GM21390 (cell line): ENCODE measurements around the gene OCA2.
"Not testable (repeated sequence)": the region's sequence is repeated elsewhere in the genome, so short reads cannot be mapped to it uniquely, and the experiment has no call there.

Experiments used
- ATAC-seq: cut with Tn5 transposase; IDR thresholded peaks from one replicate; pipeline ENCODE4 v1.9.1; 2021; ENCODE audit not compliant: unreplicated experiment

The OCA2 gene

GRCh38 chr15:27744641-27745040 lies 354.5 kb downstream of the OCA2 start:
- ATAC-seq: no peak

GRCh38 chr15:27743638-27744037 lies 355.5 kb downstream of the OCA2 start:
- no peak for ATAC-seq

GRCh38 chr15:27742751-27743477 lies 356.2 kb downstream of the OCA2 start:
- no peak for ATAC-seq

- no peak for ATAC-seq
Observed at GRCh38 chr15:27741226-27741860, 357.8 kb downstream of the OCA2 start.

GRCh38 chr15:27734785-27735495 lies 364.2 kb downstream of the OCA2 start:
- no peak for ATAC-seq

- ATAC-seq: no peak
Observed at GRCh38 chr15:27731776-27732175, 367.3 kb downstream of the OCA2 start.

GRCh38 chr15:27730868-27731267 lies 368.2 kb downstream of the OCA2 start:
- no peak for ATAC-seq

- no peak for ATAC-seq
Observed at GRCh38 chr15:27725731-27726130, 373.4 kb downstream of the OCA2 start.

- no peak for ATAC-seq
Observed at GRCh38 chr15:27723821-27724220, 375.3 kb downstream of the OCA2 start.

GRCh38 chr15:27722102-27722501 lies 377.0 kb downstream of the OCA2 start:
- ATAC-seq: no peak

- ATAC-seq: no peak
Observed at GRCh38 chr15:27714675-27715074, 384.4 kb downstream of the OCA2 start.

GRCh38 chr15:27713850-27714249 lies 385.3 kb downstream of the OCA2 start:
- ATAC-seq: not testable (repeated sequence)

- ATAC-seq: no peak
Observed at GRCh38 chr15:27707257-27707656, 391.9 kb downstream of the OCA2 start.

- ATAC-seq: no peak
Observed at GRCh38 chr15:27706300-27706699, 392.8 kb downstream of the OCA2 start.

GRCh38 chr15:27705056-27705455 lies 394.1 kb downstream of the OCA2 start:
- no peak for ATAC-seq
